ENCODE data around the gene MBD3L4.

MBD3L4 gene

GRCh38 chr19:7007859-7008258 lies 32.1 kb downstream of the MBD3L4 start:
- Histone ChIP-seq H3K79me2 (ENCODE audit: low read length) (no peaks in the 10 kb centered on the region), H3K9me3 (replicated peaks; ENCODE audit: insufficient read depth, low read length) (no peaks in the 10 kb centered on the region), H3K27ac (ENCODE audit: low read length) (no peak overlapping the region), H3K27me3 (replicated peaks; ENCODE audit: insufficient read depth, low read length) (peaks cover 46% of the 10 kb centered on the region), H3K4me1 (ENCODE audit: low read length) (peaks cover 3% of the 10 kb centered on the region; the same call in 1 of the 2 replicates), H3K36me3 (replicated peaks; ENCODE audit: insufficient read depth, low read length) (no peaks in the 10 kb centered on the region), H3K9me2 (replicated peaks; ENCODE audit: insufficient read depth, low read length) (no peaks in the 10 kb centered on the region), H3K4me2 (ENCODE audit: low read depth, low read length) (no peak overlapping the region), H4K20me1 (ENCODE audit: insufficient read depth, low read length) (no peaks in the 10 kb centered on the region), H3F3A (ENCODE audit: insufficient read depth, low read length) (no peaks in the 10 kb centered on the region), H2AFZ (ENCODE audit: low read length) (no peak overlapping the region), H3K4me3 (ENCODE audit: low read length) (no peak overlapping the region), H3K9ac (ENCODE audit: low read length) (no peak overlapping the region)
- TF ChIP-seq CTCF (IDR thresholded peaks at IDR 0.05; ENCODE audit: low read length), result no peak
- no peak for TF ChIP-seq EZH2phosphoT487 (IDR thresholded peaks at IDR 0.05; ENCODE audit: low read length)
- no peak for DNase-seq

- Histone ChIP-seq H3K27ac (ENCODE audit: low read length) (no peak overlapping the region), H3K79me2 (ENCODE audit: low read length) (no peaks in the 10 kb centered on the region), H3K9ac (ENCODE audit: low read length) (no peak overlapping the region), H3F3A (ENCODE audit: insufficient read depth, low read length) (no peaks in the 10 kb centered on the region), H3K27me3 (replicated peaks; ENCODE audit: insufficient read depth, low read length) (peaks cover 56% of the 10 kb centered on the region), H3K4me1 (ENCODE audit: low read length) (peaks cover under 1% of the 10 kb centered on the region; the same call in 1 of the 2 replicates), H4K20me1 (ENCODE audit: insufficient read depth, low read length) (no peaks in the 10 kb centered on the region), H3K4me2 (ENCODE audit: low read depth, low read length) (peak overlapping the region; percentile 7; the same call in 1 of the 2 replicates), H2AFZ (ENCODE audit: low read length) (peak overlapping the region; percentile 53), H3K4me3 (ENCODE audit: low read length) (no peak overlapping the region; the same call in 1 of the 2 replicates), H3K36me3 (replicated peaks; ENCODE audit: insufficient read depth, low read length) (no peaks in the 10 kb centered on the region), H3K9me2 (replicated peaks; ENCODE audit: insufficient read depth, low read length) (no peaks in the 10 kb centered on the region), H3K9me3 (replicated peaks; ENCODE audit: insufficient read depth, low read length) (no peaks in the 10 kb centered on the region)
- DNase-seq, result peak; percentile 27
- TF ChIP-seq EZH2phosphoT487 (IDR thresholded peaks at IDR 0.05; ENCODE audit: low read length) (no peak), CTCF (IDR thresholded peaks at IDR 0.05; ENCODE audit: low read length) (no peak), EZH2 (optimal IDR thresholded peaks at IDR 0.05; ENCODE audit: low read depth, low read length) (no peak)
Measured at GRCh38 chr19:7006135-7006704, 33.8 kb downstream of the MBD3L4 start.

- no peaks in the 10 kb centered on the region for H3K9me2 ChIP-seq (replicated peaks; ENCODE audit: insufficient read depth, low read length)
- H3K79me2 ChIP-seq (ENCODE audit: low read length), result no peaks in the 10 kb centered on the region
- DNase-seq, result peak; percentile 68
- H3K4me2 ChIP-seq (ENCODE audit: low read depth, low read length), result no peak overlapping the region
- no peaks in the 10 kb centered on the region for H4K20me1 ChIP-seq (ENCODE audit: insufficient read depth, low read length)
- H3F3A ChIP-seq (ENCODE audit: insufficient read depth, low read length), result no peaks in the 10 kb centered on the region
- no peak overlapping the region for H2AFZ ChIP-seq (ENCODE audit: low read length)
- TF ChIP-seq EZH2 (optimal IDR thresholded peaks at IDR 0.05; ENCODE audit: low read depth, low read length), result no peak
- peak; percentile 90 for TF ChIP-seq CTCF (IDR thresholded peaks at IDR 0.05; ENCODE audit: low read length)
- no peak overlapping the region for H3K4me3 ChIP-seq (ENCODE audit: low read length)
- H3K9me3 ChIP-seq (replicated peaks; ENCODE audit: insufficient read depth, low read length), result no peaks in the 10 kb centered on the region
- H3K4me1 ChIP-seq (ENCODE audit: low read length), result no peaks in the 10 kb centered on the region; the same call in 1 of the 2 replicates
- no peaks in the 10 kb centered on the region for H3K36me3 ChIP-seq (replicated peaks; ENCODE audit: insufficient read depth, low read length)
- H3K27me3 ChIP-seq (replicated peaks; ENCODE audit: insufficient read depth, low read length), result peaks cover 63% of the 10 kb centered on the region
- no peak overlapping the region for H3K9ac ChIP-seq (ENCODE audit: low read length)
- H3K27ac ChIP-seq (ENCODE audit: low read length), result no peak overlapping the region
Measured at GRCh38 chr19:7004313-7004931, 35.6 kb downstream of the MBD3L4 start.

All from MM.1S (cell line).